HG03442 (cell line): ENCODE measurements around the gene DCUN1D4.

Experiments
- ATAC-seq: cut with Tn5 transposase; IDR thresholded peaks from one replicate; pipeline ENCODE4 v1.9.1; 2021; ENCODE audit warnings: mild to moderate bottlenecking, moderate library complexity; ENCODE audit not compliant: unreplicated experiment

DCUN1D4 gene

GRCh38 chr4:51853027-51853682 lies 10.2 kb downstream of the DCUN1D4 start:
- ATAC-seq = no peak

GRCh38 chr4:51855270-51855669 lies 12.3 kb downstream of the DCUN1D4 start:
- ATAC-seq = no peak

GRCh38 chr4:51855751-51856150 lies 12.8 kb downstream of the DCUN1D4 start:
- ATAC-seq = no peak

GRCh38 chr4:51858605-51859202 lies 15.8 kb downstream of the DCUN1D4 start:
- no peak for ATAC-seq

- ATAC-seq = no peak
These were observed 16.6 kb downstream of the DCUN1D4 start for GRCh38 chr4:51859476-51860031.

- no peak for ATAC-seq
These were observed 19.2 kb downstream of the DCUN1D4 start for GRCh38 chr4:51862199-51862598.

- ATAC-seq = no peak
These were observed 19.8 kb downstream of the DCUN1D4 start for GRCh38 chr4:51862781-51863180.

GRCh38 chr4:51865717-51866116 lies 22.8 kb downstream of the DCUN1D4 start:
- no peak for ATAC-seq

- no peak for ATAC-seq
These were observed 23.9 kb downstream of the DCUN1D4 start for GRCh38 chr4:51866835-51867234.

GRCh38 chr4:51867689-51868448 lies 24.9 kb downstream of the DCUN1D4 start:
- ATAC-seq = no peak

GRCh38 chr4:51868449-51868847 lies 25.5 kb downstream of the DCUN1D4 start:
- ATAC-seq = no peak

GRCh38 chr4:51870441-51871188 lies 27.7 kb downstream of the DCUN1D4 start:
- no peak for ATAC-seq

- no peak for ATAC-seq
These were observed 29.5 kb downstream of the DCUN1D4 start for GRCh38 chr4:51872283-51872997.

GRCh38 chr4:51874551-51874950 lies 31.6 kb downstream of the DCUN1D4 start:
- no peak for ATAC-seq

GRCh38 chr4:51878431-51878830 lies 35.5 kb downstream of the DCUN1D4 start:
- ATAC-seq = no peak

- no peak for ATAC-seq
These were observed 37.3 kb downstream of the DCUN1D4 start for GRCh38 chr4:51880016-51880915.

- ATAC-seq = no peak
These were observed 41.1 kb downstream of the DCUN1D4 start for GRCh38 chr4:51884055-51884454.

GRCh38 chr4:51884606-51885005 lies 41.7 kb downstream of the DCUN1D4 start:
- ATAC-seq = no peak

GRCh38 chr4:51885363-51885762 lies 42.4 kb downstream of the DCUN1D4 start:
- ATAC-seq = peak; percentile 74
